ENCODE results near the gene BPIFB4.
"Not testable (repeated sequence)": the region's sequence is repeated elsewhere in the genome, so short reads cannot be mapped to it uniquely, and the experiment has no call there.

The BPIFB4 gene

DNA sequence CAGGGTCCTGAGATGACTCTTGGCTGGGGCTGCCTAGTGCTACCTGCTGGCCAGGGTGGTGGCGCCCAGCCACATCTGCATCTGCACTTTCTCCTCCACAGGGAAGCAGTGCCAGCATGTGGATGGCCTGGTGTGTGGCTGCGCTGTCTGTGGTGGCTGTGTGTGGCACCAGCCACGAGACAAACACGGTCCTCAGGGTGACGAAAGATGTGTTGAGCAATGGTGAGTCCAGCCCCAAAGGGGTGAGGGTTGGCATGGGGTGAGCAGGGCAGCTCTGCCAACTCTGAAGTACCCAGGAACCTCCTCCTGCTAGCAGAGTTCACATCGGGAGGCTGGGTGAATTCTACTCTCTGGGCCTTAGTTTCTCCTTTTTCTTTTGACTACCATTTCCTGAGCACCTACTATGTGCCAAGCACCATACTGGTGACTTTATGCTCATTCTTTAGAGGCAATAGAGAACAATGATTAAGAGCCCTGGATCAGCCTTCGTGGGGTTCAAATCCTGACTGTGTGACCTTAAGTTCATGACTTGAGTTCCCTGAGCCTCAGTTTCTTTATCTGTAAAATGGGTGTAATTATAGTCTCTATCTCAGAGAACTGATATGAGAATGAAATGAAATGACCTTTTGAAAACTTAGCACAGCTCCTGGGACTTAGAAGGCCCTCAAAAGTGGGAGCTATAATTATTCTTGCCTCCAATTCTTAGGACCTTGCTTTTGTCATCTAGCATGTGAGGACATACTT, 2.1 kb downstream of the BPIFB4 start:
- Mint-ChIP-seq H3K4me1 (no peaks in the 10 kb centered on the region), H3K36me3 (ENCODE audit: insufficient read depth) (no peaks in the 10 kb centered on the region), H3K9me3 (no peaks in the 10 kb centered on the region), H3K4me3 (no peak overlapping the region), H3K27ac (ENCODE audit: low read depth) (no peak overlapping the region), H3K27me3 (no peaks in the 10 kb centered on the region)
- no peak for ATAC-seq (replicated peaks; ENCODE audit: extremely low read depth, poor library complexity, severe bottlenecking)
- DNase-seq (ENCODE audit: low spot score in 2 of 2): no peak

DNA sequence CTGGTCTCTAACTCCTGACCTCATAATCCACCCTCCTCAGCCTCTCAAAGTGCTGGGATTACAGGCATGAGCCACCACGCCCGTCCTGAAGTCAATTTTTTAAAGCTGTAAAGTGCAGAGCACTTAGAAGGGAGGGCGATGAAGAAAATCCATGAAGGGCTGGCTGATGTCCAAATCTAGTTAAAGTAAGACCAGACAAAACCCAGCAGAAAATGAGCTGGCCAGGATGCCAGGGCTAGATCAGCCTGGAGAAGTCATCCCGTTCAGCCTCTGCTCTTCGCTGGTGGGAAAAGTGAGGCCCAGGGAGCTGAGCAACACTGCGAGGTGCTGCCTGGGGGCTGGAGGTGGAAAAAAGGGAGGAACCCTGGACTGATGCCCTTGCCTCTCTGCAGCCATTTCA, 3.1 kb downstream of the BPIFB4 start:
- DNase-seq (ENCODE audit: low spot score in 2 of 2) (no peak), ATAC-seq (replicated peaks; ENCODE audit: extremely low read depth, poor library complexity, severe bottlenecking) (no peak)
- Mint-ChIP-seq H3K9me3 (no peaks in the 10 kb centered on the region), H3K27ac (ENCODE audit: low read depth) (no peak overlapping the region), H3K27me3 (no peaks in the 10 kb centered on the region), H3K4me3 (no peak overlapping the region), H3K4me1 (no peaks in the 10 kb centered on the region), H3K36me3 (ENCODE audit: insufficient read depth) (no peaks in the 10 kb centered on the region)

DNA sequence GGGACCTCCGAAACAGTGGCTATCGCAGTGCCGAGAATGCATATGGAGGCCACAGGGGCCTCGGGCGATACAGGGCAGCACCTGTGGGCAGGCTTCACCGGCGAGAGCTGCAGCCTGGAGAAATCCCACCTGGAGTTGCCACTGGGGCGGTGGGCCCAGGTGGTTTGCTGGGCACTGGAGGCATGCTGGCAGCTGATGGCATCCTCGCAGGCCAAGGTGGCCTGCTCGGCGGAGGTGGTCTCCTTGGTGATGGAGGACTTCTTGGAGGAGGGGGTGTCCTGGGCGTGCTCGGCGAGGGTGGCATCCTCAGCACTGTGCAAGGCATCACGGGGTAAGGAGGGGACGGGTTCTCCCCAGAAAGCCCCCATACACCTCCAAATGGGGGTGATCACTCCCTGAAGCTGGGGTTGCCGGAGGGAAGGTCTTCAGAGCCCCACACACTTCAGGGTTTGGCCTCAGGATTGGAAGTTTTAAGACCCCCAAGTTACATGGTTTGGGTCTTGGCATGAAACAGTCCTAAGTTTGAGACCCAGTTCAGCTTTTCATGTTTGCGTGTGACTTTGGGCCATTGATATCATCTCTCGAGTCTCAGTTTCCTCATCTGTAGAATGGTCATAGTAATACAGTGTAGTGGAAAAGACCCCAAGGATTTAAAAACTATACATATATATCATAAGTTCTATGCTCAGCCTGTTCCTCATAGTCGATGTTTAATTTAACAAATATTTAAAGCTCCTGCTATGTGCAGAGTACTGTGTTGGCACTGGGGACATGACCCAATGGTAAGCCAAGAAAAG, 4.3 kb downstream of the BPIFB4 start:
- no peak for ATAC-seq (replicated peaks; ENCODE audit: extremely low read depth, poor library complexity, severe bottlenecking)
- Mint-ChIP-seq H3K27me3 (no peaks in the 10 kb centered on the region), H3K4me3 (no peak overlapping the region), H3K4me1 (no peaks in the 10 kb centered on the region), H3K9me3 (no peaks in the 10 kb centered on the region), H3K36me3 (ENCODE audit: insufficient read depth) (no peaks in the 10 kb centered on the region), H3K27ac (ENCODE audit: low read depth) (no peak overlapping the region)
- DNase-seq (ENCODE audit: low spot score in 2 of 2): no peak

DNA sequence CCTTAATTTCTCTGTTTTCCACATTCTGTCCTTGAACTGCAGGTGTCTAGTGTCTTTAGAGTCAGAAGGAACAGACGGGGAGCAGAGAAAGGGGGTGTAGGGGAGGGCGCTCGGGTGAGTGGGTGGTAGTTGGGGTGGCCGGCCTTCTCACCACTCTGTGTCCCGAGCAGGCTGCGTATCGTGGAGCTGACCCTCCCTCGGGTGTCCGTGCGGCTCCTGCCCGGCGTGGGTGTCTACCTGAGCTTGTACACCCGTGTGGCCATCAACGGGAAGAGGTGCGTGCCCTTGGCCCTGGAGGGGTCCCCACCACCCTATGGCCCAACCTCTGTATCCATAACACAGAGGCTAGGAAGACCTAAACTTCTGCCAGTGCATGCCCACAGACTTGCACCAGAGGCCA, 5.3 kb downstream of the BPIFB4 start:
- Mint-ChIP-seq H3K27me3 (no peaks in the 10 kb centered on the region), H3K36me3 (ENCODE audit: insufficient read depth) (no peaks in the 10 kb centered on the region), H3K4me3 (no peak overlapping the region), H3K27ac (ENCODE audit: low read depth) (no peak overlapping the region), H3K4me1 (no peaks in the 10 kb centered on the region), H3K9me3 (no peaks in the 10 kb centered on the region)
- DNase-seq (ENCODE audit: low spot score in 2 of 2) (no peak), ATAC-seq (replicated peaks; ENCODE audit: extremely low read depth, poor library complexity, severe bottlenecking) (no peak)

DNA sequence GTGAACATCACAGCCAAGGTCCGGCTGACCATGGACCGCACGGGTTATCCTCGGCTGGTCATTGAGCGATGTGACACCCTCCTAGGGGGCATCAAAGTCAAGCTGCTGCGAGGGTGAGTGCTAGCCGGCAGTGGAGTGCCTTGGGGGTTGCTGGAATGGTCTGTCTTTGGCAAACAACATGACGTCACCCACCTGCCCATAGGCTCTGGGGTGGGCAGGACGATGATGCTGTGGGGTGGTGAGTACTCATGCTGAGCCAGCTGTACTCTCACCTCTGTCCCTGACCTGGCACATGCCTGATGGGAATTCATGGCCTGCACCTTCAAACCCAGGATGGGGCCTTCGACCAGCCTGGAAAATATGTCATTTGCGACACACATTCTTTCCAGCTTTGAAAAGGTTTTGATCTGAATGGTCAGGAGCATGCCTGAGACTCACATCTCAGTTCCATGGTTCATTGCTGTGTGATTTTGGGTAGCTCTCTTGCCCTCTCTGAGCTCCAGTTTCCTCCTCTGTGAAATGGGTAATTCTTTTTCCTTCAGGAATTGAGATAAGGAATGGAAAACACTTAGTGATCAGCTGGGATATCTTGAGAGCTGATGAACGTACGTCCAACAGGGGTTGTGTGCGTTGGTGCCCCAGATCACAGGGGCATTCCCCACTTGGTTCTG, 6.7 kb downstream of the BPIFB4 start:
- Mint-ChIP-seq H3K9me3 (no peaks in the 10 kb centered on the region), H3K4me1 (no peaks in the 10 kb centered on the region), H3K27ac (ENCODE audit: low read depth) (no peak overlapping the region), H3K4me3 (no peak overlapping the region), H3K27me3 (no peaks in the 10 kb centered on the region), H3K36me3 (ENCODE audit: insufficient read depth) (no peaks in the 10 kb centered on the region)
- ATAC-seq (replicated peaks; ENCODE audit: extremely low read depth, poor library complexity, severe bottlenecking) (no peak), DNase-seq (ENCODE audit: low spot score in 2 of 2) (no peak)

DNA sequence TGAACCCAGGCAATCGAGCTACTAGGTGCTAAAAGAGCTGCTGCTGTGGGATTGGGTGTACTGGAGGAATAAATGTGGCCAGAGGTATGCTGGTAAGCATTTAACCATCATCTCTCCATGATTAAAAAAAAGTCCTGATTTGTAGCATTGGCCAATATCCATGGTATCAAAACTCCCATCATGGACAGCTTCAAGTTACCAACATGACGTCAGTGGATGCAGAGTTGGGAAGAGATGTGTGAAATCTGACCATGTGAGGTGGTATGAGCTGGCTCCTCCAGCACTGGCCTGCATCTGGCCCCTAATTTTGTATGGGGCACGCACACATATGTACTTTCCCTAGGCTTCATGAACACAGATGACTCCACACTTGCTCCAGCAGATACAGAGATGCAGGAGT, 11.7 kb downstream of the BPIFB4 start:
- Mint-ChIP-seq H3K4me3 (no peak overlapping the region), H3K27ac (ENCODE audit: low read depth) (no peak overlapping the region), H3K27me3 (no peaks in the 10 kb centered on the region), H3K4me1 (no peaks in the 10 kb centered on the region), H3K36me3 (ENCODE audit: insufficient read depth) (no peaks in the 10 kb centered on the region), H3K9me3 (no peaks in the 10 kb centered on the region)
- no peak for DNase-seq (ENCODE audit: low spot score in 2 of 2)
- no peak for ATAC-seq (replicated peaks; ENCODE audit: extremely low read depth, poor library complexity, severe bottlenecking)

DNA sequence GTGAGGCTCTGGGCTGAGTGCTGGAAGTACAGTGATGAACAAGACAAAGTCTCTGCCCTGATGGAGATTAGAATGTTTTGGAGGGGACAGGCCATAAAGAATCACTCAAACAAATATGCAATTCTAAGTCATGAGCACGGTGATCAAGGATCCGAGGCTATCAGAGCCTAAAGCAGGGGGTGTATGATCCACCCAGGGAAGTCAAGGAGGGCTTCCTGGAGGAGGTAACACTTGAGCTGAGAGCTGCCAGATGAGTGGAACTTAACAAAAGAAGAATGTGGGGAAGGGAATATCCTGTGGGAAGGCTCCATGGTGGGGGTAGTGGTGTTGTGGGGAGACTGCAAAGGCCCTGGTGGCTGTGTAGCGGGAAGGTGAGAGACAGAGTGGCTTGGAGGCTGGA, 12.2 kb downstream of the BPIFB4 start:
- H3K9me3 Mint-ChIP-seq: no peaks in the 10 kb centered on the region
- no peaks in the 10 kb centered on the region for H3K27me3 Mint-ChIP-seq
- H3K36me3 Mint-ChIP-seq (ENCODE audit: insufficient read depth): no peaks in the 10 kb centered on the region
- H3K4me3 Mint-ChIP-seq: no peak overlapping the region
- no peak for DNase-seq (ENCODE audit: low spot score in 2 of 2)
- H3K27ac Mint-ChIP-seq (ENCODE audit: low read depth): no peak overlapping the region
- ATAC-seq (replicated peaks; ENCODE audit: extremely low read depth, poor library complexity, severe bottlenecking): no peak
- no peaks in the 10 kb centered on the region for H3K4me1 Mint-ChIP-seq

DNA sequence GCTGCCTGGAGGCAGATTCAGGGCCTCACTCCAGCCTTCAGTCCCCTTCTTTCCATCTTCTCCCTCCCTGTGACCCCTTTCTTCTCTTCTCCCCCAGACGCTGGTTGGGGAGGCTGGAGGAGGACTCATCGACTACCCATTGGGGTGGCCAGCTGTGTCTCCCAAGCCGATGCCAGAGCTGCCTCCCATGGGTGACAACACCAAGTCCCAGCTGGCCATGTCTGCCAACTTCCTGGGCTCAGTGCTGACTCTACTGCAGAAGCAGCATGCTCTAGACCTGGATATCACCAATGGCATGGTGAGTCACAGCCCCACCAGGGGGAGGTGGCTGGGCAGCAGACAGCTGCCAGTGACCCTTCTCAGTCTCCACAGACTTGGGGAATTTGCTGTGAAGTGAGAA, 12.9 kb downstream of the BPIFB4 start:
- ATAC-seq (replicated peaks; ENCODE audit: extremely low read depth, poor library complexity, severe bottlenecking) (no peak), DNase-seq (ENCODE audit: low spot score in 2 of 2) (no peak)
- Mint-ChIP-seq H3K27me3 (no peaks in the 10 kb centered on the region), H3K9me3 (no peaks in the 10 kb centered on the region), H3K4me3 (no peak overlapping the region), H3K4me1 (no peaks in the 10 kb centered on the region), H3K36me3 (ENCODE audit: insufficient read depth) (no peaks in the 10 kb centered on the region), H3K27ac (ENCODE audit: low read depth) (no peak overlapping the region)

DNA sequence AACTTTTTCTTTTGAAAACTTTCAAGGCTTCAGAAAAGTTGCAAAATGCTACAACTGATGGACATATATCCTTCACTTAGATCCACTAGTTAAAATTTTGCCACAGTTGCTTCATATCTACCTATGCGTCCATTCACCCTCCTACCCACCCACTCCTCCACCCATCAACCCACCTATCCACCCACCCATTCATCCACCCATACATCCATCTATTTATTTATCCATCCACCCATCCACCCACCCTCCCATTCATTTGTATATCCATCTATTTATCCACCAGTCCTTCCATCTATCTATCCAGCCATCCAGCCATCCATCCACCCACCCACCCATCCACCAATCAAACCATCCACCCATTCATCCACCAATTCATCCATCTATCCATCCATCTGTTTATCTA, 13.6 kb downstream of the BPIFB4 start:
- Mint-ChIP-seq H3K4me1 (no peaks in the 10 kb centered on the region), H3K27me3 (no peaks in the 10 kb centered on the region), H3K27ac (ENCODE audit: low read depth) (no peak overlapping the region), H3K4me3 (no peak overlapping the region), H3K36me3 (ENCODE audit: insufficient read depth) (no peaks in the 10 kb centered on the region), H3K9me3 (no peaks in the 10 kb centered on the region)
- no peak for ATAC-seq (replicated peaks; ENCODE audit: extremely low read depth, poor library complexity, severe bottlenecking)
- no peak for DNase-seq (ENCODE audit: low spot score in 2 of 2)

DNA sequence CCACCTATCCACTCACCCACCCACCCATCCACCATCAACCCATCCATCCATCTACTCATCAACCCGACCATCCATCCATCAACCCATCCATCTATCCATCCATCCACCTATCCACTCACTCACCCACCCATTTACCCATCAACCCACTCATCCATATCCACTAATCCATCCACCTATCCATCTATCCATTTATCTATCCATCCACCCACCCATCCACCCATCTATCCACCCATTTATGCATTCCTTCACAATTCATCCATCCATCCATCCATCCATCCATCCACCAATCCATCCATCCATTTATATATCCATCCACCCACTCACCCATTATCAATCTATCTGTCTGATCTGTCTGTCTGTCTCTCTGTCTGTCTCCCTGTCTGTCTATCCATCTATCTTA, 14.1 kb downstream of the BPIFB4 start:
- Mint-ChIP-seq H3K4me1 (no peaks in the 10 kb centered on the region), H3K9me3 (no peaks in the 10 kb centered on the region), H3K27me3 (no peaks in the 10 kb centered on the region), H3K36me3 (ENCODE audit: insufficient read depth) (no peaks in the 10 kb centered on the region), H3K27ac (ENCODE audit: low read depth) (no peak overlapping the region), H3K4me3 (no peak overlapping the region)
- no peak for ATAC-seq (replicated peaks; ENCODE audit: extremely low read depth, poor library complexity, severe bottlenecking)
- DNase-seq (ENCODE audit: low spot score in 2 of 2): no peak

DNA sequence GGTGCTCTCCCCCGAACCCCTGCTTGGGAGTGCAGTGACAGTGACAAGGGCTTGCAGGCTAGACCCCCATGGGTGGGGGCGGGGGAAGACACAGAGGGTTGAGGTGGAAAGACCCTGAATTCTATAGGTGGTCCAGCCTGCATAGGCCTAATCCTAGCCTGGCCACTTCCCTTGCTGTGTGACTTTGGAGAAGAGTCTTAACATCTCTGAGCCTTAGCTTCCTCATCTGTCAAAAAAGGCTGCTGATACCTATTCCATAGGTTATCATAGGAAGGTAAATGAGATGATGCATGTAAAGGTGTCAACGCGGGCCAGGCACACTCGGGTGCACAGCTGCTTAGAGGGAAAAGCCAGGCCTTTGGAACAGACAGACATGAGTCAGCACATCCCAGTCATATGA, 15.8 kb downstream of the BPIFB4 start:
- Mint-ChIP-seq H3K4me1 (no peaks in the 10 kb centered on the region), H3K36me3 (ENCODE audit: insufficient read depth) (no peaks in the 10 kb centered on the region), H3K4me3 (no peak overlapping the region), H3K27me3 (peaks cover 8% of the 10 kb centered on the region), H3K27ac (ENCODE audit: low read depth) (no peak overlapping the region), H3K9me3 (no peaks in the 10 kb centered on the region)
- DNase-seq (ENCODE audit: low spot score in 2 of 2) (no peak), ATAC-seq (replicated peaks; ENCODE audit: extremely low read depth, poor library complexity, severe bottlenecking) (no peak)

DNA sequence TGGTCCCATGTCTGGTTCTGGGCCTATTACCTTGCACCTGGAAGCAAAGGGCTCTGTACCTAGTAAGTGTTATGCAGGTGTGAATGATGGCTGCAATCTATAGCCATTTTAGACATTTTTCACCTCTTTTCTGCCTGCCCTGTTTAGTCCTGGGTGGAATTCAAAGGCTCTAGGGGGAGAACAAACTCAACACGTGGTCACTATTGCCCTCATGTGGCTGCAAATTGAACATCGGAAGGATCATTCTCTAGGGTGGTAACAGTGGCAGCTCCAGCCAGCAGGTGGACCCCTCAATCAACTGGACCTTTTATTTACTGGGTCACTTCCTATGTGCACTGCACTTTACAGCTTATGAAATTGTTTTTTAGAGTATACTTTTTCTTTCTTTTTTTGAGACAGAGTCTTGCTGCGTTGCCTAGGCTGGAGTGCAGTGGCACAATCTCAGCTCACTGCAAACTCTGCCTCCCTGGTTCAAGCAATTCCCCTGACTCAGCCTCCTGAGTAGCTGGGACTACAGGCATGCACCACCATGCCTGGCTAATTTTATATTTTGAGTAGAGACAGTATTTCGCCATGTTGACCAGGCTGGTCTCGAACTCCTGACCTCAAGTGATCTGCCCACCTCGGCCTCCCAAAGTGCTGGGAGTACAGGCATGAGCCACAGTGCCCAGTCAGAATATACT, 16.6 kb downstream of the BPIFB4 start:
- H3K27ac Mint-ChIP-seq (ENCODE audit: low read depth); DNase-seq (ENCODE audit: low spot score in 2 of 2); H3K4me1 Mint-ChIP-seq; H3K36me3 Mint-ChIP-seq (ENCODE audit: insufficient read depth); H3K9me3 Mint-ChIP-seq; H3K4me3 Mint-ChIP-seq: not testable (repeated sequence)
- peak; percentile 19 for ATAC-seq (replicated peaks; ENCODE audit: extremely low read depth, poor library complexity, severe bottlenecking)
- peaks cover 11% of the 10 kb centered on the region for H3K27me3 Mint-ChIP-seq

Data from central memory CD8-positive, alpha-beta T cell (primary cell).